Kidney (tissue), 14 donors: ENCODE data around the gene DENND2A. TPM values are rescaled to one million over a fixed set of nuclear protein-coding genes. Genes with fewer than 3 reads are reported as not detected.

Source experiments
- DNase-seq, 5 donors: peaks; one replicate each; pipeline ENCODE4 v3.0.0-alpha.2; 2013 to 2020
- FAIRE-seq: peaks from 2 replicates; lab custom pipeline; 2012; peaks lifted over from hg19 to GRCh38; lab: Jason Lieb, UNC
- H3K27ac ChIP-seq, 2 donors: one replicate each; pipeline ENCODE4 v1.7.0; 2013; ENCODE audit warnings: low read depth in 2 of 2, low read length in 2 of 2, inconsistent platforms in 1 of 2
- H3K27me3 ChIP-seq: one replicate; pipeline ENCODE4 v1.7.1; 2013; ENCODE audit warnings: low read length, inconsistent platforms; ENCODE audit not compliant: control insufficient read depth, insufficient read depth
- H3K36me3 ChIP-seq, 3 donors: one replicate each; pipeline versions ENCODE4 v1.7.0 to v1.7.1; 2013; ENCODE audit warnings: low read length in 3 of 3, control low read depth in 1 of 3, inconsistent platforms in 1 of 3; ENCODE audit not compliant: insufficient read depth in 3 of 3, control insufficient read depth in 2 of 3
- H3K4me1 ChIP-seq, 3 donors: one replicate each; pipeline versions ENCODE4 v1.7.0 to v1.7.1; 2013; ENCODE audit warnings: low read length in 3 of 3, inconsistent platforms in 1 of 3, low read depth in 1 of 3; ENCODE audit not compliant: control insufficient read depth in 2 of 3, insufficient read depth in 2 of 3
- H3K4me3 ChIP-seq, 3 donors: one replicate each; pipeline versions ENCODE4 v1.7.0 to v1.8.1; 2013; ENCODE audit warnings: low read length in 3 of 3, control low read depth in 1 of 3, inconsistent platforms in 1 of 3
- H3K9ac ChIP-seq, 3 donors: one replicate each; pipeline versions ENCODE4 v1.7.0 to v1.7.1; 2013; ENCODE audit warnings: low read length in 3 of 3, control low read depth in 1 of 3, inconsistent platforms in 1 of 3
- H3K9me3 ChIP-seq, 3 donors: one replicate each; pipeline versions ENCODE4 v1.7.0 to v1.7.1; 2013; ENCODE audit warnings: low read length in 3 of 3, control low read depth in 1 of 3, inconsistent platforms in 1 of 3; ENCODE audit not compliant: control insufficient read depth in 2 of 3, insufficient read depth in 1 of 3
- CTCF ChIP-seq: IDR thresholded peaks from 3 replicates; pipeline ENCODE4 v1.5.1; 2012; ENCODE audit warnings: mild to moderate bottlenecking, moderate library complexity, borderline replicate concordance; ENCODE audit not compliant: insufficient read depth; ENCODE audit errors: extremely low read depth
- intact Hi-C: fragments of 100-400 bp; cut with DNase I; formaldehyde crosslinking; loops from one replicate; pipeline ENCODE4 v1.11.1; 2022
- polyA plus RNA-seq: library from polyadenylated mRNA; stranded (reverse); fragments of 350-450 nt; fragmentation: Illumina TruSeq; extraction: RNeasy Lipid Tissue Mini Kit (QIAGEN cat#74804); gene quantifications from one replicate; pipeline ENCODE4 v1.2.3, GENCODE V29; 2014; ENCODE audit warnings: low read depth, low replicate concordance; ENCODE audit not compliant: insufficient read depth
- total RNA-seq: library from RNA; stranded (reverse); fragmentation: NEBNext Ultra II Directional; extraction: Animal tissue kit (Norgen Biotek cat#: 25700); gene quantifications from one replicate; pipeline ENCODE4 v1.2.1, GENCODE V29; 2021
- donor health status: control.
- donor health status: control.
- donor health status: control.
- donor health status: control.
- donor health status: control.
- donor health status: DM: yes; HTN: yes; CAD: no.
- donor health status: Normal renal cell carcinoma (clear cell type).

DENND2A gene
- total and polyA plus RNA-seq, 2 donors from 2014 or later: 6.5 to 18.0 TPM

GRCh38 chr7:140684066-140684950, 43.7 kb upstream of the DENND2A start:
- DNase-seq (peak in 1 of 5 donors; percentile 71), FAIRE-seq (no peak)
- no peaks in the 10 kb centered on the region for H3K9me3 ChIP-seq
- TF ChIP-seq CTCF: no peak
- H3K27ac ChIP-seq: no peak overlapping the region
- peaks cover 0 to 5% (median 0%) of the 10 kb centered on the region in 3 donors for H3K36me3 ChIP-seq
- H3K27me3 ChIP-seq: no peaks in the 10 kb centered on the region
- intact Hi-C loops: no loop called here
- H3K4me3 ChIP-seq: no peak overlapping the region
- no peak overlapping the region for H3K9ac ChIP-seq
- H3K4me1 ChIP-seq: no peaks in the 10 kb centered on the region

- peaks cover 0 to 9% (median 0%) of the 10 kb centered on the region in 3 donors for H3K36me3 ChIP-seq
- no peaks in the 10 kb centered on the region for H3K9me3 ChIP-seq
- H3K4me3 ChIP-seq: no peak overlapping the region
- no peak for TF ChIP-seq CTCF
- H3K27ac ChIP-seq: no peak overlapping the region
- no peak for FAIRE-seq
- intact Hi-C loops: no loop called here
- no peaks in the 10 kb centered on the region for H3K27me3 ChIP-seq
- H3K9ac ChIP-seq: no peak overlapping the region
- no peak for DNase-seq
- no peaks in the 10 kb centered on the region for H3K4me1 ChIP-seq
These were observed 43.0 kb upstream of the DENND2A start for GRCh38 chr7:140683657-140684056.

GRCh38 chr7:140681766-140682165, 41.2 kb upstream of the DENND2A start:
- H3K4me1 ChIP-seq: no peaks in the 10 kb centered on the region
- no peaks in the 10 kb centered on the region for H3K27me3 ChIP-seq
- intact Hi-C loops: no loop called here
- no peak overlapping the region for H3K4me3 ChIP-seq
- DNase-seq: no peak
- no peak for TF ChIP-seq CTCF
- peaks cover 0 to 9% (median 3%) of the 10 kb centered on the region in 3 donors for H3K36me3 ChIP-seq
- no peak overlapping the region for H3K27ac ChIP-seq
- FAIRE-seq: no peak
- H3K9ac ChIP-seq: no peak overlapping the region
- H3K9me3 ChIP-seq: no peaks in the 10 kb centered on the region
